ENCODE results near the gene ETV7.

The ETV7 gene

DNA sequence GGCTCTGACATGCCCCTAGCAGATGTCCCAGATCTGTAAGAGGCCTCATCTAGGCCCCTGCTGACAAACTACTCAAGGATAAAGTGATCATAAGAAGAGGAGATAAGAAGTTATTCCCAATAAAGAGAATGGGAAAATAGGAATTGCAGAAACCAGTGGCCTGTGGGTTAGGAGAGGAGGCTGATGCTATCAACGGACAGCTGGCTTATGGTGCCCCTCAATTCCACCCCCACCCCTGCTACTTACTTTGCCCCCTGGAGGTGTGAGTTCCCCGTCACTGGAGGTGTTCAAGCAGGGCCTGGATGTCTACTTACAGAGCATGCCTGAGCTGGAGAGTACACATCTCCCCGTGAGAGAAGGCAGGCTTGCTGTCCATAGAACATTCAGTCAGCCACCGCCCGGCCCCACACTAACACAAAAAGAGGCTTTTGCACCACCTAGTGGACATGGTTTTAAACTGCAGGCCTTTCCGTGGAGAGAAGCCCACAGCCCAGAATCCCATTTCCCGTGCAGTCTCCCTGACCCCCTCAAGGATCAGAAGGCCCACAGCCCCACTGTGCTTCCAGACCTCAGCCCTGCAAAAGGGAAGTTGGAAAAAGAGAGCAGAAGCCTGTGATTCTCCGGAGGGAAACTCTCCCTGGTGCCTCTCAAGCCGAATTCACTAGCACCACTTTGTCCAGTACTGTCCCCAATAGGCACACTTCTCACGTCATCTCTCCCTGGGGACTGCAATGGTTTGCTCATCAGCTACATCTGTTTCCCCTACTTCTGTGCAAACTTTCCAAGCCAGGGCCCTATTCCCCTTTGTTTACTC is 27.0 kb downstream of the ETV7 start:
- TF ChIP-seq CEBPB (IDR thresholded peaks at IDR 0.05) (no peak), ZBTB7A (IDR thresholded peaks at IDR 0.05; ENCODE audit: low read depth) (0 out of 2 replicates have a peak, but pooled peaks have one; percentile 45), RAD21 (IDR thresholded peaks at IDR 0.05; ENCODE audit: low read depth) (peak; percentile 95)

GRCh38 chr6:36358226-36358915 is 29.1 kb downstream of the ETV7 start:
- TF ChIP-seq CREB1 (IDR thresholded peaks at IDR 0.05; ENCODE audit: low read depth), result no peak
- TF ChIP-seq USF1 (IDR thresholded peaks at IDR 0.05), result peak; percentile 66
- TF ChIP-seq TCF12 (IDR thresholded peaks at IDR 0.05; ENCODE audit: low read depth), result no peak
- TF ChIP-seq FOXM1 (IDR thresholded peaks at IDR 0.05; ENCODE audit: borderline replicate concordance, low read depth), result no peak

DNA sequence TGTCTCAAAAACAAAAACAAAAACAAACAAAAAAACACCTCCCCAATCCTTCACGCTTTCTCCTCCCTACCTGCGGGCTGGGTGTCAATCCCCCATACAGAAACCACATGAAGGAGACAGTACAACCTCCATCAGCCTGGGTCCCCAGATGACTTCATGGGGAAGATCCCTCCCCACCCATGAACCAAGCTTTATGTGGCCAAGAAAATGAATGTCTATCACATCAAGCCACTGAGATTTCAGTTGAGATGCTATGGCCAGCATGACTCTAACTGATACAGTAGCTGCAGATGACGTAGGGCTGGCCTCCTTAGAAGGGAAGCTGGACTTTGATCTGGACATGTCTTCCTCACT is 29.6 kb downstream of the ETV7 start:
- TF ChIP-seq CREB1 (IDR thresholded peaks at IDR 0.05; ENCODE audit: low read depth) (no peak), TEAD4 (IDR thresholded peaks at IDR 0.05) (no peak), TAF1 (IDR thresholded peaks at IDR 0.05; ENCODE audit: low read depth) (no peak), NFIC (IDR thresholded peaks at IDR 0.05) (no peak), REST (IDR thresholded peaks at IDR 0.05; ENCODE audit: low read depth) (no peak), EP300 (IDR thresholded peaks at IDR 0.05; ENCODE audit: borderline replicate concordance) (no peak), EGR1 (IDR thresholded peaks at IDR 0.05) (no peak), FOXM1 (IDR thresholded peaks at IDR 0.05; ENCODE audit: borderline replicate concordance, low read depth) (no peak), ZBTB7A (IDR thresholded peaks at IDR 0.05; ENCODE audit: low read depth) (no peak), RAD21 (IDR thresholded peaks at IDR 0.05; ENCODE audit: low read depth) (no peak), MAX (IDR thresholded peaks at IDR 0.05) (no peak), CEBPB (IDR thresholded peaks at IDR 0.05) (no peak), TCF12 (IDR thresholded peaks at IDR 0.05; ENCODE audit: low read depth) (no peak), YY1 (IDR thresholded peaks at IDR 0.05; ENCODE audit: low read depth) (no peak)

DNA sequence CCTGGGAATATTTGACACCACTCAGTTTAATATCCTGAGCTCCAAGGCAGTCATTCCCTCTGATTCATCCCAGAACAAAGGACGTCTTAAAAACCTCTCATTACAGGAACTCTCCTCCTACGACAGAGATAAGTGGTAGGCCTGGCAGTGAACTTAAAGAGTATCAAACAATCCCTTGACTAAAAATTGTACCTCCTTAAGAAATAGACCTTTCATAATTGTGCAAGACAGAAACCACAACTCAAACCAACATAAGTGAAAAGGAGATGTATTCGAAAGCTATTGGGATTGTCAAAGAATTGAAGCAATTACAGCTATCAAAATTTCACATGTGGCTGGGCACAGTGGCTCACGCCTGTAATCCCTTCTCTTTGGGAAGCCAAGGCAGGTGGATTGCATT is 31.6 kb downstream of the ETV7 start:
- no peak for TF ChIP-seq TCF12 (IDR thresholded peaks at IDR 0.05; ENCODE audit: low read depth)
- no peak for TF ChIP-seq ZBTB7A (IDR thresholded peaks at IDR 0.05; ENCODE audit: low read depth)
- no peak for TF ChIP-seq EP300 (IDR thresholded peaks at IDR 0.05; ENCODE audit: borderline replicate concordance)
- TF ChIP-seq REST (IDR thresholded peaks at IDR 0.05; ENCODE audit: low read depth), result no peak
- no peak for TF ChIP-seq TAF1 (IDR thresholded peaks at IDR 0.05; ENCODE audit: low read depth)
- TF ChIP-seq CREB1 (IDR thresholded peaks at IDR 0.05; ENCODE audit: low read depth), result no peak

DNA sequence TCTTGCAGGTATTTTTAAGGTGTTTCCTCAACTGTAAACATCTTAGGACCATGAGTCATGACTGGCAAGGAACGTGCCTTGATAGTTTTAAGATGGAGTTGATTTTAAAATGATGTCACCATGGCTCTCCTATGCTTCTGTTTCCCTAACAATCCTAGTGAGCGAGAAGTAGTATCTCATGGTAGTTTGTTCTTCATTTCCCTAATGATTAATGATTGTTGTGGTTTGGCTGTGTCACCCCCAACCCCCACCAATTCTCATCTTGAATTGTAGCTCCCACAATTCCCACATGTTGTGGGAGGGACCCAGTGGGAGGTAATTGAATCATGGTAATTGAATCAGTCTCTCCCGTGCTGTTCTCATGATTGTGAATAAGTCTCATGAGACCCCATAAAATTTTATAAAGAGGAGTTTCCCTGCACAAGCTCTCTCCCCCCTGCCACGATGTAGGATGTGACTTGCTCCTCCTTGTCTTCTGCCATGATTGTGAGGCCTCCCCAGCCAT is 34.0 kb downstream of the ETV7 start:
- TF ChIP-seq EGR1 (IDR thresholded peaks at IDR 0.05) (no peak), TAF1 (IDR thresholded peaks at IDR 0.05; ENCODE audit: low read depth) (no peak), CEBPB (IDR thresholded peaks at IDR 0.05) (no peak), YY1 (IDR thresholded peaks at IDR 0.05; ENCODE audit: low read depth) (no peak), FOXM1 (IDR thresholded peaks at IDR 0.05; ENCODE audit: borderline replicate concordance, low read depth) (no peak), ZBTB7A (IDR thresholded peaks at IDR 0.05; ENCODE audit: low read depth) (no peak), RAD21 (IDR thresholded peaks at IDR 0.05; ENCODE audit: low read depth) (no peak), REST (IDR thresholded peaks at IDR 0.05; ENCODE audit: low read depth) (no peak), TCF12 (IDR thresholded peaks at IDR 0.05; ENCODE audit: low read depth) (no peak)
